Muscle of arm (tissue), 12 donors: ENCODE data around the gene CYP4B1. TPM values are rescaled to one million over a fixed set of nuclear protein-coding genes. Genes with fewer than 3 reads are reported as not detected.

ENCODE experiments used
- DNase-seq: peaks from one replicate; pipeline ENCODE4 v3.0.0-alpha.2; 2013
- polyA plus RNA-seq, 12 donors: library from polyadenylated mRNA; unstranded; fragments of 120-200 nt; gene quantifications; one replicate each; pipeline ENCODE4 v1.2.1, GENCODE V29; 2013; ENCODE audit not compliant: insufficient read length in 12 of 12

The CYP4B1 gene
- polyA plus RNA-seq, 12 donors = 0.14 to 2.4 (median 1.4) TPM; not detected in 7

- no peak for DNase-seq
These were observed 5.7 kb upstream of the CYP4B1 start for GRCh38 chr1:46793126-46793525.

- DNase-seq = no peak
These were observed 963 bp upstream of the CYP4B1 start for GRCh38 chr1:46797696-46798470.

GRCh38 chr1:46800742-46801141, 1.9 kb downstream of the CYP4B1 start:
- no peak for DNase-seq

GRCh38 chr1:46801323-46802055, 2.6 kb downstream of the CYP4B1 start:
- no peak for DNase-seq

- DNase-seq = no peak
These were observed 3.2 kb downstream of the CYP4B1 start for GRCh38 chr1:46802081-46802480.

GRCh38 chr1:46802901-46803574, 4.2 kb downstream of the CYP4B1 start:
- DNase-seq = no peak

GRCh38 chr1:46804027-46804889, 5.4 kb downstream of the CYP4B1 start:
- no peak for DNase-seq

GRCh38 chr1:46804926-46805325, 6.1 kb downstream of the CYP4B1 start:
- DNase-seq = no peak

- no peak for DNase-seq
These were observed 6.9 kb downstream of the CYP4B1 start for GRCh38 chr1:46805755-46806154.

- DNase-seq = no peak
These were observed 7.6 kb downstream of the CYP4B1 start for GRCh38 chr1:46806196-46807020.

- DNase-seq = no peak
These were observed 8.5 kb downstream of the CYP4B1 start for GRCh38 chr1:46807046-46807972.

- DNase-seq = no peak
These were observed 10.2 kb downstream of the CYP4B1 start for GRCh38 chr1:46809071-46809470.

- no peak for DNase-seq
These were observed 11.1 kb downstream of the CYP4B1 start for GRCh38 chr1:46809904-46810303.

- no peak for DNase-seq
These were observed 11.8 kb downstream of the CYP4B1 start for GRCh38 chr1:46810596-46810995.

GRCh38 chr1:46811053-46811452, 12.2 kb downstream of the CYP4B1 start:
- DNase-seq = no peak

GRCh38 chr1:46812065-46812963, 13.5 kb downstream of the CYP4B1 start:
- DNase-seq = no peak

- no peak for DNase-seq
These were observed 14.4 kb downstream of the CYP4B1 start for GRCh38 chr1:46812996-46813857.
